K562 (cell line): Measurements from ENCODE around the gene PIGT. TPM values are rescaled to one million over a fixed set of nuclear protein-coding genes. Genes with fewer than 3 reads are reported as not detected.

Experiments
- ATAC-seq: fragments of 200-7000 bp; cut with Tn5 transposase; 3 replicates; pipeline ENCODE4 v1.9.1; 2020; ENCODE audit warnings: moderate library complexity
- BruUV-seq: library from RNA; stranded (reverse); fragments of 400-500 nt; replicated peaks from 2 replicates; lab custom pipeline; 2021; lab: Mats Ljungman, UMichigan
- CTCF ChIA-PET: fragments of 300-600 bp; formaldehyde crosslinking; extraction: SDS; loops from one replicate; lab custom pipeline; 2021; ENCODE audit warnings: low intra/inter-chr PET ratio; lab: Yijun Ruan, JAX
- POLR2A ChIA-PET: fragments of 300-600, 350-650 bp; sonication (Branson Sonifier 250); formaldehyde crosslinking; extraction: SDS; loops from one replicate; lab custom pipeline; 2021; ENCODE audit warnings: antibody characterized with exemption, inconsistent platforms; lab: Yijun Ruan, JAX
- DNase-seq, 4 experiments: peaks; one replicate each; pipeline versions ENCODE4 v3.0.0 to v3.0.0-alpha.2; 2011 to 2018; ENCODE audit warnings: low spot score in 3 of 4, mixed read lengths in 3 of 4; ENCODE audit errors: extremely low read depth in 1 of 4
- FAIRE-seq: peaks from 2 replicates; lab custom pipeline; 2011; peaks lifted over from hg19 to GRCh38; lab: Jason Lieb, UNC
- H2AFZ ChIP-seq: 2 replicates; pipeline ENCODE4 v1.6.0; 2011; ENCODE audit warnings: low read depth, low read length, control low read depth, inconsistent platforms
- H3K27ac ChIP-seq: fragments of 200-600 bp; 3 replicates; pipeline ENCODE4 v1.8.0; 2011; ENCODE audit warnings: low read depth, mild to moderate bottlenecking, control low read depth, inconsistent platforms, low read length, moderate library complexity, mixed read lengths; ENCODE audit errors: extremely low read depth
- H3K27me3 ChIP-seq, 2 experiments: fragments of 300-600 bp in 1 of 2; 2 replicates in 1 of 2; 3 replicates in 1 of 2; pipeline versions ENCODE4 v1.6.0 to v1.8.0; 2011; ENCODE audit warnings: inconsistent platforms in 2 of 2, low read length in 2 of 2, mild to moderate bottlenecking in 1 of 2, mixed read lengths in 1 of 2, moderate library complexity in 1 of 2; ENCODE audit not compliant: control insufficient read depth in 2 of 2, insufficient read depth in 2 of 2
- H3K36me3 ChIP-seq: fragments of 300-600 bp; 3 replicates; pipeline ENCODE4 v1.8.0; 2011; ENCODE audit warnings: mild to moderate bottlenecking, low read length, inconsistent platforms; ENCODE audit not compliant: control insufficient read depth, insufficient read depth
- H3K4me1 ChIP-seq, 2 experiments: fragments of 200-600 bp in 1 of 2; replicated peaks in 1 of 2; 2 replicates in 1 of 2; 3 replicates in 1 of 2; pipeline versions ENCODE4 v1.5.1 to v1.8.0; 2011; ENCODE audit warnings: inconsistent platforms in 2 of 2, low read length in 2 of 2, mild to moderate bottlenecking in 1 of 2, mixed read lengths in 1 of 2, moderate library complexity in 1 of 2; ENCODE audit not compliant: control insufficient read depth in 2 of 2, insufficient read depth in 2 of 2
- H3K4me2 ChIP-seq: 2 replicates; pipeline ENCODE4 v1.6.1; 2011; ENCODE audit warnings: low read length, control low read depth, inconsistent platforms, mixed read lengths; ENCODE audit not compliant: insufficient read depth
- H3K4me3 ChIP-seq: fragments of 200-600 bp; sonication (generic), shearing (Covaris generic); 2 replicates; pipeline ENCODE4 v1.5.1; 2016; ENCODE audit warnings: control low read depth, inconsistent platforms
- H3K79me2 ChIP-seq: fragments of 200-600 bp; 3 replicates; pipeline ENCODE4 v1.8.0; 2011; ENCODE audit warnings: low read length, inconsistent platforms; ENCODE audit not compliant: control insufficient read depth, insufficient read depth
- H3K9ac ChIP-seq, 2 experiments: 2 replicates each; pipeline versions ENCODE4 v1.6.0 to v1.6.1; 2011; ENCODE audit warnings: low read depth in 2 of 2, low read length in 2 of 2, control low read depth in 1 of 2, inconsistent platforms in 1 of 2, mild to moderate bottlenecking in 1 of 2, mixed read lengths in 1 of 2; ENCODE audit not compliant: insufficient read depth in 1 of 2
- H3K9me1 ChIP-seq: one replicate; pipeline ENCODE4 v1.6.0; 2011; ENCODE audit warnings: inconsistent platforms, mild to moderate bottlenecking, low read length, moderate library complexity; ENCODE audit not compliant: control insufficient read depth, insufficient read depth
- H3K9me3 ChIP-seq: replicated peaks from 2 replicates; pipeline ENCODE4 v1.5.1; 2011; ENCODE audit warnings: low read depth, low read length, inconsistent platforms; ENCODE audit not compliant: control insufficient read depth, insufficient read depth
- H4K20me1 ChIP-seq: replicated peaks from 2 replicates; pipeline ENCODE4 v1.6.1; 2011; ENCODE audit warnings: low read length, inconsistent platforms, mixed read lengths; ENCODE audit not compliant: control insufficient read depth, insufficient read depth
- ARID3B ChIP-seq: fragments of 250-450 bp; sonication (Bioruptor Pico); IDR thresholded peaks from 2 replicates; pipeline ENCODE4 v1.4.0; 2020; ENCODE audit warnings: borderline replicate concordance
- HNRNPK ChIP-seq: fragments of 200-400 bp; formaldehyde crosslinking; IDR thresholded peaks from one replicate; pipeline ENCODE4 v1.6.1; 2018; ENCODE audit warnings: mild to moderate bottlenecking, low read depth, low read length; ENCODE audit not compliant: poor library complexity, severe bottlenecking
- MAZ ChIP-seq, 2 experiments: fragments of 450-650 bp in 1 of 2; sonication (generic) in 1 of 2; formaldehyde crosslinking; IDR thresholded peaks in 1 of 2; conservative IDR thresholded peaks in 1 of 2; 2 replicates each; pipeline versions ENCODE4 v1.4.0 to v1.5.0; 2020; ENCODE audit warnings: mild to moderate bottlenecking in 1 of 2, missing genetic modification reagents in 1 of 2
- MBD2 ChIP-seq: sonication (generic); IDR thresholded peaks from 2 replicates; pipeline ENCODE4 v1.6.1; 2016; ENCODE audit warnings: low read depth, borderline replicate concordance
- MCM7 ChIP-seq, 2 experiments: fragments of 450-650 bp; IDR thresholded peaks; 2 replicates each; pipeline ENCODE4 v1.6.1; 2016 to 2018
- MYNN ChIP-seq, 2 experiments: sonication (generic); formaldehyde crosslinking in 1 of 2; IDR thresholded peaks; 2 replicates each; pipeline versions ENCODE4 v1.5.0 to v1.6.1; 2016 to 2020; ENCODE audit warnings: antibody characterized with exemption in 1 of 2, missing genetic modification reagents in 1 of 2
- PPARD ChIP-seq: fragments of 250-450 bp; sonication (Bioruptor Pico); IDR thresholded peaks from 2 replicates; pipeline ENCODE4 v1.8.0; 2022; ENCODE audit warnings: inconsistent platforms, mild to moderate bottlenecking, moderate library complexity
- RBM22 ChIP-seq: fragments of 200-400 bp; formaldehyde crosslinking; IDR thresholded peaks from 2 replicates; pipeline ENCODE4 v1.6.1; 2018; ENCODE audit warnings: low read length, low read depth; ENCODE audit not compliant: poor library complexity, severe bottlenecking
- RBM25 ChIP-seq: fragments of 200-400 bp; formaldehyde crosslinking; IDR thresholded peaks from 2 replicates; pipeline ENCODE4 v1.6.1; 2018; ENCODE audit warnings: low read length, low read depth, moderate library complexity; ENCODE audit not compliant: severe bottlenecking
- RCOR1 ChIP-seq, 2 experiments: IDR thresholded peaks; 2 replicates each; pipeline ENCODE4 v1.6.1; 2012; ENCODE audit warnings: low read depth in 2 of 2, low read length in 2 of 2, borderline replicate concordance in 1 of 2, improper control_type of control experiment in 1 of 2
- SMAD1 ChIP-seq: fragments of 150-350 bp; IDR thresholded peaks from 2 replicates; pipeline ENCODE4 v1.6.1; 2014; ENCODE audit warnings: low read length, low read depth; ENCODE audit not compliant: partially characterized antibody
- U2AF2 ChIP-seq: fragments of 200-400 bp; formaldehyde crosslinking; optimal IDR thresholded peaks from 2 replicates; pipeline ENCODE3; 2017; ENCODE audit warnings: low read depth, mild to moderate bottlenecking, low read length
- ZNF277 ChIP-seq: fragments of 250-450 bp; sonication (Bioruptor Pico); IDR thresholded peaks from 2 replicates; pipeline ENCODE4 v1.8.0; 2022; ENCODE audit warnings: inconsistent platforms, mild to moderate bottlenecking, moderate library complexity, borderline replicate concordance
- ZNF586 ChIP-seq: fragments of 450-650 bp; formaldehyde crosslinking; conservative IDR thresholded peaks from 2 replicates; pipeline ENCODE4 v1.4.0; 2020; ENCODE audit warnings: mild to moderate bottlenecking, moderate library complexity
- ZNF707 ChIP-seq: fragments of 250-450 bp; sonication (Bioruptor Pico); conservative IDR thresholded peaks from 2 replicates; pipeline ENCODE4 v1.8.0; 2022; ENCODE audit warnings: inconsistent platforms, mild to moderate bottlenecking, moderate library complexity
- WGBS: fragments of 100-300 bp; shearing (Covaris generic); methylation state at CpG from one replicate; pipeline ENCODE4 v1.1.6; 2016; ENCODE audit warnings: low coverage, mixed read lengths; ENCODE audit not compliant: insufficient coverage; ENCODE audit errors: missing lambda C conversion rate; 5-methylcytosine and 5-hydroxymethylcytosine counted together
- in situ Hi-C: fragments of 300-500 bp; cut with MboI; formaldehyde crosslinking; loops from 4 replicates; pipeline ENCODE4 v1.15.0; 2018; ENCODE audit warnings: inconsistent platforms, mixed read lengths
- intact Hi-C: fragments of 100-400 bp; cut with micrococcal nuclease; formaldehyde crosslinking; loops from 2 replicates; pipeline ENCODE4 v1.14.2; 2022
- polyA plus RNA-seq, 8 experiments: library from polyadenylated mRNA; depleted of rRNA in 4 of 8; stranded (reverse) in 5 of 8; unstranded in 3 of 8; fragments of >200 nt; fragmentation: Nextera tagmentation in 2 of 8; fragmentation: Illumina TruSeq in 1 of 8; extraction: Ambion mirVana in 2 of 8; extraction: Trizol in 1 of 8; gene quantifications; 2 replicates each; pipeline versions ENCODE4 v1.2.1 to v1.2.3, GENCODE V29; 2011 to 2014; ENCODE audit warnings: inconsistent platforms in 1 of 8, missing spikeins in 1 of 8
- total RNA-seq, 7 experiments: library from RNA; depleted of rRNA in 6 of 7; stranded (reverse); fragments of >200 nt in 6 of 7; fragmentation: Illumina TruSeq in 2 of 7; extraction: Trizol in 2 of 7; gene quantifications; 2 replicates each; pipeline versions ENCODE4 v1.2.1 to v1.2.3, GENCODE V29; 2011 to 2021; ENCODE audit warnings: low replicate concordance in 1 of 7
- TF ChIP-seq, protein P1 (sequence below): IDR thresholded peaks from 2 replicates; pipeline ENCODE4 v1.6.1; 2011; ENCODE audit not compliant: insufficient read length; ENCODE audit errors: extremely low read depth

Gene PIGT
- total and polyA plus RNA-seq, 9 of the 15 experiments (the other 6 are each of a cell fraction or from before 2014, with no cell fraction given): 14.6 to 108 (median 46.9) TPM

DNA sequence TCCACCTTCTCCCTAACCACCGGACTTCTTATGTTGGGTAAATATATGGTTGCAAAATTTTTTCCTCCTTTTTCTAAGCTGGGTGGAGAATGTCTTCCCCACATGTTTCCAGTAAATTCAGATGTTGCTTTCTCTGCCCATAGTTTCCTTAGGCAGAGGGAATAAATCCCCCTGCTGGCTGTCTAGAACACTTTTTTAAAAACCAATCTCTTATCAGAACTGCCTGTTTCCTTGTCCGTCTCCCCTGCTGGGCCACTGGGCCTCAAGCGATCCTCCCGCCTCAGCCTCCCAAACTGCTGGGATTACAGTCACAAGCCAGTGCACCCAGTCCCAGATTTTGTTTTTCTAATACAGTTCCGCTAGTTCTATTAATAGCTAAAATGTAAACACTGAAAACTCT lies 43.7 kb downstream of the PIGT start:
- peak; percentile 61 for ATAC-seq
- Histone ChIP-seq H3K4me2 (no peak overlapping the region), H3K9me3 (no peaks in the 10 kb centered on the region), H3K27me3 (peaks cover 14% of the 10 kb centered on the region in 2 experiments), H3K9me1 (no peaks in the 10 kb centered on the region), H3K4me3 (no peak overlapping the region), H4K20me1 (no peaks in the 10 kb centered on the region), H3K9ac (no peak overlapping the region), H3K4me1 (no peaks in the 10 kb centered on the region), H2AFZ (no peak overlapping the region), H3K27ac (no peak overlapping the region), H3K79me2 (no peaks in the 10 kb centered on the region), H3K36me3 (no peaks in the 10 kb centered on the region)
- ChIA-PET CTCF (interaction anchor here (0.8 to 1.9 kb wide), 3 partner anchors 14 to 312 kb away, joined by 3 to 4 read pairs (median 4); no protein-coding TSS in a partner anchor), POLR2A (interaction anchor here (1.2 kb wide), 1 partner anchor 9 kb away, joined by 5 read pairs; no protein-coding TSS in a partner anchor)
- intact Hi-C loops (loop anchor here (5.0 kb wide), 1 partner anchor 313 kb away; no protein-coding TSS in a partner anchor), in situ Hi-C loops (loop anchor here (10.0 kb wide), 1 partner anchor 315 kb away; no protein-coding TSS in a partner anchor)
- FAIRE-seq: no peak
- 1% methylated on average over 5 of the region's 5 CpGs for WGBS
- DNase-seq: peak; percentile 13 to 51 (median 36)
- BruUV-seq: no TSS peak
- no peak for TF ChIP-seq MAZ (CRISPR knock-in tag; conservative IDR thresholded peaks at IDR 0.05 in 1 of 2, IDR thresholded peaks at IDR 0.05 in 1 of 2)
- TF ChIP-seq ZNF586 (CRISPR knock-in tag): no peak
- no peak for TF ChIP-seq ZNF277 (CRISPR knock-in tag)
- no peak for TF ChIP-seq MYNN (IDR thresholded peaks at IDR 0.05)
- TF ChIP-seq MYNN (CRISPR knock-in tag; IDR thresholded peaks at IDR 0.05): no peak
- TF ChIP-seq SMAD1: no peak
- peak; percentile 14 for TF ChIP-seq RBM25
- TF ChIP-seq PPARD (CRISPR knock-in tag): no peak
- no peak for TF ChIP-seq HNRNPK
- TF ChIP-seq U2AF2: no peak
- no peak for TF ChIP-seq MBD2
- TF ChIP-seq RCOR1 (IDR thresholded peaks at IDR 0.05; ENCODE audit: borderline replicate concordance in 1 of 2, low read depth in 2 of 2, low read length in 2 of 2): 0 out of 4 replicates have a peak, but pooled peaks of 1 of the 2 experiments have one; percentile 10
- no peak for TF ChIP-seq ARID3B
- TF ChIP-seq ZNF707 (CRISPR knock-in tag): no peak
- TF ChIP-seq MCM7 (IDR thresholded peaks at IDR 0.05): no peak
- TF ChIP-seq, protein P1, sequence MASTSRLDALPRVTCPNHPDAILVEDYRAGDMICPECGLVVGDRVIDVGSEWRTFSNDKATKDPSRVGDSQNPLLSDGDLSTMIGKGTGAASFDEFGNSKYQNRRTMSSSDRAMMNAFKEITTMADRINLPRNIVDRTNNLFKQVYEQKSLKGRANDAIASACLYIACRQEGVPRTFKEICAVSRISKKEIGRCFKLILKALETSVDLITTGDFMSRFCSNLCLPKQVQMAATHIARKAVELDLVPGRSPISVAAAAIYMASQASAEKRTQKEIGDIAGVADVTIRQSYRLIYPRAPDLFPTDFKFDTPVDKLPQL: no peak
- TF ChIP-seq RBM22: no peak
